SK-N-SH (cell line): ENCODE results near the gene BOD1L1.

ENCODE experiments used
- FOXM1 ChIP-seq: IDR thresholded peaks from 2 replicates; pipeline ENCODE4 v1.4.0; 2012; ENCODE audit warnings: low read depth, mild to moderate bottlenecking
- POLR2AphosphoS5 ChIP-seq: IDR thresholded peaks from 2 replicates; pipeline ENCODE4 v1.6.1; 2012; ENCODE audit warnings: low read depth, low read length
- SMC3 ChIP-seq: IDR thresholded peaks from 2 replicates; pipeline ENCODE4 v1.6.1; 2012; ENCODE audit warnings: low read depth, low read length, improper control_type of control experiment
- TAF1 ChIP-seq: IDR thresholded peaks from 2 replicates; pipeline ENCODE4 v1.6.1; 2012; ENCODE audit warnings: low read depth, mild to moderate bottlenecking, low read length, moderate library complexity, borderline replicate concordance
- USF2 ChIP-seq: fragments of 150-350 bp; IDR thresholded peaks from 2 replicates; pipeline ENCODE4 v1.6.1; 2017; ENCODE audit warnings: antibody characterized with exemption, low read length, low read depth, borderline replicate concordance
- TF ChIP-seq, protein P1 (sequence below): fragments of 200-600 bp; sonication (generic); IDR thresholded peaks from 2 replicates; pipeline ENCODE4 v1.6.1; 2017; ENCODE audit warnings: antibody characterized with exemption, mild to moderate bottlenecking, moderate library complexity
- TF ChIP-seq, protein P2 (sequence below): IDR thresholded peaks from 2 replicates; pipeline ENCODE4 v1.4.0; 2012; ENCODE audit warnings: low read depth

- no peak for TF ChIP-seq FOXM1
- TF ChIP-seq, protein P1, sequence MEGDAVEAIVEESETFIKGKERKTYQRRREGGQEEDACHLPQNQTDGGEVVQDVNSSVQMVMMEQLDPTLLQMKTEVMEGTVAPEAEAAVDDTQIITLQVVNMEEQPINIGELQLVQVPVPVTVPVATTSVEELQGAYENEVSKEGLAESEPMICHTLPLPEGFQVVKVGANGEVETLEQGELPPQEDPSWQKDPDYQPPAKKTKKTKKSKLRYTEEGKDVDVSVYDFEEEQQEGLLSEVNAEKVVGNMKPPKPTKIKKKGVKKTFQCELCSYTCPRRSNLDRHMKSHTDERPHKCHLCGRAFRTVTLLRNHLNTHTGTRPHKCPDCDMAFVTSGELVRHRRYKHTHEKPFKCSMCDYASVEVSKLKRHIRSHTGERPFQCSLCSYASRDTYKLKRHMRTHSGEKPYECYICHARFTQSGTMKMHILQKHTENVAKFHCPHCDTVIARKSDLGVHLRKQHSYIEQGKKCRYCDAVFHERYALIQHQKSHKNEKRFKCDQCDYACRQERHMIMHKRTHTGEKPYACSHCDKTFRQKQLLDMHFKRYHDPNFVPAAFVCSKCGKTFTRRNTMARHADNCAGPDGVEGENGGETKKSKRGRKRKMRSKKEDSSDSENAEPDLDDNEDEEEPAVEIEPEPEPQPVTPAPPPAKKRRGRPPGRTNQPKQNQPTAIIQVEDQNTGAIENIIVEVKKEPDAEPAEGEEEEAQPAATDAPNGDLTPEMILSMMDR: peak; percentile 44
- 0 out of 2 replicates have a peak, but pooled peaks have one; percentile 6 for TF ChIP-seq SMC3
- TF ChIP-seq, protein P2, sequence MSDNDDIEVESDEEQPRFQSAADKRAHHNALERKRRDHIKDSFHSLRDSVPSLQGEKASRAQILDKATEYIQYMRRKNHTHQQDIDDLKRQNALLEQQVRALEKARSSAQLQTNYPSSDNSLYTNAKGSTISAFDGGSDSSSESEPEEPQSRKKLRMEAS: no peak
- no peak for TF ChIP-seq POLR2AphosphoS5
- TF ChIP-seq TAF1: no peak
- no peak for TF ChIP-seq USF2
Observed at GRCh38 chr4:13599159-13599558, 28.4 kb downstream of the BOD1L1 start.
